Liver (tissue), 9 donors: Measurements from ENCODE around the gene CDK13. TPM values are rescaled to one million over a fixed set of nuclear protein-coding genes. Genes with fewer than 3 reads are reported as not detected.

Experiments used
- DNase-seq: peaks from one replicate; pipeline ENCODE4 v3.0.0-alpha.2; 2017; ENCODE audit warnings: low spot score
- H3K27ac ChIP-seq, 2 donors: one replicate each; pipeline ENCODE4 v1.7.0; 2013; ENCODE audit warnings: inconsistent platforms in 2 of 2, low read length in 2 of 2, control low read depth in 1 of 2, low read depth in 1 of 2, mild to moderate bottlenecking in 1 of 2
- H3K27me3 ChIP-seq, 4 donors: one replicate each; pipeline versions ENCODE4 v1.6.1 to v1.7.0; 2013; ENCODE audit warnings: low read length in 3 of 4, inconsistent platforms in 1 of 4, mild to moderate bottlenecking in 1 of 4, moderate library complexity in 1 of 4; ENCODE audit not compliant: control insufficient read depth in 4 of 4, insufficient read depth in 4 of 4
- H3K36me3 ChIP-seq, 4 donors: one replicate each; pipeline versions ENCODE4 v1.6.1 to v1.7.0; 2013; ENCODE audit warnings: low read length in 3 of 4, mild to moderate bottlenecking in 3 of 4, low read depth in 1 of 4, moderate library complexity in 1 of 4; ENCODE audit not compliant: control insufficient read depth in 4 of 4, insufficient read depth in 3 of 4
- H3K4me1 ChIP-seq, 4 donors: one replicate each; pipeline versions ENCODE4 v1.6.1 to v1.7.0; 2013; ENCODE audit warnings: low read length in 3 of 4, mild to moderate bottlenecking in 3 of 4, moderate library complexity in 1 of 4; ENCODE audit not compliant: control insufficient read depth in 4 of 4, insufficient read depth in 4 of 4
- H3K4me3 ChIP-seq, 3 donors: one replicate each; pipeline versions ENCODE4 v1.6.1 to v1.7.0; 2013; ENCODE audit warnings: low read length in 3 of 3, control low read depth in 1 of 3, low read depth in 1 of 3, mild to moderate bottlenecking in 1 of 3
- H3K9ac ChIP-seq, 2 donors: one replicate each; pipeline ENCODE4 v1.7.0; 2013; ENCODE audit warnings: low read length in 2 of 2, mild to moderate bottlenecking in 2 of 2, moderate library complexity in 2 of 2, control low read depth in 1 of 2, low read depth in 1 of 2
- H3K9me3 ChIP-seq, 4 donors: one replicate each; pipeline versions ENCODE4 v1.6.1 to v1.7.0; 2013; ENCODE audit warnings: low read length in 3 of 4; ENCODE audit not compliant: control insufficient read depth in 4 of 4
- EGR1 ChIP-seq, 2 donors: IDR thresholded peaks; 2 replicates each; pipeline ENCODE4 v1.6.1; 2016 to 2018; ENCODE audit warnings: antibody characterized with exemption in 2 of 2, low read depth in 2 of 2
- FOXA1 ChIP-seq: IDR thresholded peaks from 2 replicates; pipeline ENCODE4 v1.6.1; 2016; ENCODE audit warnings: antibody characterized with exemption
- FOXA2 ChIP-seq: IDR thresholded peaks from 2 replicates; pipeline ENCODE4 v1.6.1; 2016; ENCODE audit warnings: antibody characterized with exemption
- GABPA ChIP-seq, 2 donors: IDR thresholded peaks in 1 of 2; conservative IDR thresholded peaks in 1 of 2; 2 replicates each; pipeline ENCODE4 v1.6.1; 2016; ENCODE audit warnings: antibody characterized with exemption in 2 of 2, mild to moderate bottlenecking in 1 of 2, moderate library complexity in 1 of 2
- HNF4A ChIP-seq, 2 donors: conservative IDR thresholded peaks; 2 replicates each; pipeline ENCODE4 v1.6.1; 2016; ENCODE audit warnings: antibody characterized with exemption in 2 of 2, mild to moderate bottlenecking in 2 of 2
- HNF4G ChIP-seq: IDR thresholded peaks from 2 replicates; pipeline ENCODE4 v1.6.1; 2016; ENCODE audit warnings: antibody characterized with exemption
- JUND ChIP-seq, 2 donors: IDR thresholded peaks; 2 replicates each; pipeline ENCODE4 v1.6.1; 2016; ENCODE audit warnings: antibody characterized with exemption in 2 of 2
- NR2F2 ChIP-seq: IDR thresholded peaks from 2 replicates; pipeline ENCODE4 v1.6.1; 2016; ENCODE audit warnings: antibody characterized with exemption
- RAD21 ChIP-seq, 2 donors: IDR thresholded peaks; 2 replicates each; pipeline ENCODE4 v1.6.1; 2016; ENCODE audit warnings: antibody characterized with exemption in 2 of 2, mild to moderate bottlenecking in 2 of 2
- RXRA ChIP-seq, 2 donors: IDR thresholded peaks; 2 replicates each; pipeline ENCODE4 v1.6.1; 2017 to 2018; ENCODE audit warnings: antibody characterized with exemption in 2 of 2, mild to moderate bottlenecking in 1 of 2
- SP1 ChIP-seq: IDR thresholded peaks from 2 replicates; pipeline ENCODE4 v1.6.1; 2018; ENCODE audit warnings: antibody characterized with exemption, mild to moderate bottlenecking
- TAF1 ChIP-seq: conservative IDR thresholded peaks from 2 replicates; pipeline ENCODE4 v1.6.1; 2016; ENCODE audit warnings: antibody characterized with exemption, mild to moderate bottlenecking
- YY1 ChIP-seq: IDR thresholded peaks from 2 replicates; pipeline ENCODE4 v1.6.1; 2016; ENCODE audit warnings: antibody characterized with exemption, mild to moderate bottlenecking
- WGBS: extraction: QIAGEN DNeasy Blood & Tissue Kit; methylation state at CpG from one replicate; pipeline ENCODE4 v1.1.7; 2013; 5-methylcytosine and 5-hydroxymethylcytosine counted together
- polyA plus RNA-seq, 2 donors: library from polyadenylated mRNA; stranded (reverse) in 1 of 2; unstranded in 1 of 2; fragments of 200-250 nt in 1 of 2; fragments of >200 nt in 1 of 2; fragmentation: Nextera tagmentation in 1 of 2; extraction: Ambion mirVana in 1 of 2; gene quantifications; one replicate each; pipeline versions ENCODE4 v1.2.1 to v1.2.3, GENCODE V29; 2013 to 2015
- total RNA-seq, 2 donors: library from RNA; depleted of rRNA; stranded (reverse); fragments of >200 nt; gene quantifications; one replicate each; pipeline ENCODE4 v1.2.3, GENCODE V29; 2014
- TF ChIP-seq, protein P1 (sequence below): IDR thresholded peaks from 2 replicates; pipeline ENCODE4 v1.6.1; 2016; ENCODE audit warnings: antibody characterized with exemption
- TF ChIP-seq, protein P2 (sequence below): IDR thresholded peaks from 2 replicates; pipeline ENCODE4 v1.6.1; 2016; ENCODE audit warnings: antibody characterized with exemption
- TF ChIP-seq, protein P3 (sequence below): IDR thresholded peaks from 2 replicates; pipeline ENCODE4 v1.6.1; 2016; ENCODE audit warnings: antibody characterized with exemption
- TF ChIP-seq, protein P4 (sequence below): IDR thresholded peaks from 2 replicates; pipeline ENCODE4 v1.6.1; 2016; ENCODE audit warnings: antibody characterized with exemption, mild to moderate bottlenecking
- TF ChIP-seq, protein P5 (sequence below): fragments of 150-350 bp; IDR thresholded peaks from 2 replicates; pipeline ENCODE4 v1.5.1; 2017; ENCODE audit warnings: improper control_type of control experiment, low read depth, low read length; ENCODE audit not compliant: missing input control
- donor health status: healthy.
- donor health status: healthy.
- donor health status: healthy.
- donor health status: healthy.
- donor health status: healthy.

The CDK13 gene
- total and polyA plus RNA-seq, 4 donors: 8.8 to 51.1 (median 23.2) TPM

DNA sequence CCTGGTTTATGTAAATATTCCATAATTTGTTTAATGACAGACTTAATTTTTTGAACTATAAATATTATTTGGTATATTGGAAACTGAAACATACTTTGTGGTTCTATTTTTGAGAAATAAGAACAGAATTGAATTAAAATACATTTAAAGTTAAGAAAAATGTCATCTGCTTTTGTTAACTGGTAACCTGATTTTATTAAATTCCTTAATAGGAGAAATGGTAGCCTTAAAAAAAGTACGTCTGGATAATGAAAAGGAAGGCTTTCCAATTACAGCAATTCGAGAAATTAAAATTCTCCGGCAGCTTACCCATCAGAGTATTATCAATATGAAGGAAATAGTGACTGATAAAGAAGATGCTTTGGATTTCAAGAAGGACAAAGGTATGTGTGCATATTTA lies 51.6 kb downstream of the CDK13 start:
- TF ChIP-seq RAD21 (IDR thresholded peaks at IDR 0.05) (no peak), TAF1 (no peak), HNF4A (conservative IDR thresholded peaks at IDR 0.05) (no peak), SP1 (no peak), RXRA (IDR thresholded peaks at IDR 0.05) (no peak), FOXA2 (no peak), EGR1 (IDR thresholded peaks at IDR 0.05; ENCODE audit: low read depth in 2 of 2) (no peak), JUND (IDR thresholded peaks at IDR 0.05) (no peak), YY1 (no peak), HNF4G (no peak), GABPA (IDR thresholded peaks at IDR 0.05 in 1 of 2, conservative IDR thresholded peaks at IDR 0.05 in 1 of 2) (no peak), FOXA1 (no peak), NR2F2 (no peak)
- TF ChIP-seq, protein P1, sequence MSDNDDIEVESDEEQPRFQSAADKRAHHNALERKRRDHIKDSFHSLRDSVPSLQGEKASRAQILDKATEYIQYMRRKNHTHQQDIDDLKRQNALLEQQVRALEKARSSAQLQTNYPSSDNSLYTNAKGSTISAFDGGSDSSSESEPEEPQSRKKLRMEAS: no peak
- TF ChIP-seq, protein P2, sequence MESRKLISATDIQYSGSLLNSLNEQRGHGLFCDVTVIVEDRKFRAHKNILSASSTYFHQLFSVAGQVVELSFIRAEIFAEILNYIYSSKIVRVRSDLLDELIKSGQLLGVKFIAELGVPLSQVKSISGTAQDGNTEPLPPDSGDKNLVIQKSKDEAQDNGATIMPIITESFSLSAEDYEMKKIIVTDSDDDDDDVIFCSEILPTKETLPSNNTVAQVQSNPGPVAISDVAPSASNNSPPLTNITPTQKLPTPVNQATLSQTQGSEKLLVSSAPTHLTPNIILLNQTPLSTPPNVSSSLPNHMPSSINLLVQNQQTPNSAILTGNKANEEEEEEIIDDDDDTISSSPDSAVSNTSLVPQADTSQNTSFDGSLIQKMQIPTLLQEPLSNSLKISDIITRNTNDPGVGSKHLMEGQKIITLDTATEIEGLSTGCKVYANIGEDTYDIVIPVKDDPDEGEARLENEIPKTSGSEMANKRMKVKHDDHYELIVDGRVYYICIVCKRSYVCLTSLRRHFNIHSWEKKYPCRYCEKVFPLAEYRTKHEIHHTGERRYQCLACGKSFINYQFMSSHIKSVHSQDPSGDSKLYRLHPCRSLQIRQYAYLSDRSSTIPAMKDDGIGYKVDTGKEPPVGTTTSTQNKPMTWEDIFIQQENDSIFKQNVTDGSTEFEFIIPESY: no peak
- TF ChIP-seq, protein P3, sequence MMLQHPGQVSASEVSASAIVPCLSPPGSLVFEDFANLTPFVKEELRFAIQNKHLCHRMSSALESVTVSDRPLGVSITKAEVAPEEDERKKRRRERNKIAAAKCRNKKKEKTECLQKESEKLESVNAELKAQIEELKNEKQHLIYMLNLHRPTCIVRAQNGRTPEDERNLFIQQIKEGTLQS: no peak
- TF ChIP-seq, protein P4, sequence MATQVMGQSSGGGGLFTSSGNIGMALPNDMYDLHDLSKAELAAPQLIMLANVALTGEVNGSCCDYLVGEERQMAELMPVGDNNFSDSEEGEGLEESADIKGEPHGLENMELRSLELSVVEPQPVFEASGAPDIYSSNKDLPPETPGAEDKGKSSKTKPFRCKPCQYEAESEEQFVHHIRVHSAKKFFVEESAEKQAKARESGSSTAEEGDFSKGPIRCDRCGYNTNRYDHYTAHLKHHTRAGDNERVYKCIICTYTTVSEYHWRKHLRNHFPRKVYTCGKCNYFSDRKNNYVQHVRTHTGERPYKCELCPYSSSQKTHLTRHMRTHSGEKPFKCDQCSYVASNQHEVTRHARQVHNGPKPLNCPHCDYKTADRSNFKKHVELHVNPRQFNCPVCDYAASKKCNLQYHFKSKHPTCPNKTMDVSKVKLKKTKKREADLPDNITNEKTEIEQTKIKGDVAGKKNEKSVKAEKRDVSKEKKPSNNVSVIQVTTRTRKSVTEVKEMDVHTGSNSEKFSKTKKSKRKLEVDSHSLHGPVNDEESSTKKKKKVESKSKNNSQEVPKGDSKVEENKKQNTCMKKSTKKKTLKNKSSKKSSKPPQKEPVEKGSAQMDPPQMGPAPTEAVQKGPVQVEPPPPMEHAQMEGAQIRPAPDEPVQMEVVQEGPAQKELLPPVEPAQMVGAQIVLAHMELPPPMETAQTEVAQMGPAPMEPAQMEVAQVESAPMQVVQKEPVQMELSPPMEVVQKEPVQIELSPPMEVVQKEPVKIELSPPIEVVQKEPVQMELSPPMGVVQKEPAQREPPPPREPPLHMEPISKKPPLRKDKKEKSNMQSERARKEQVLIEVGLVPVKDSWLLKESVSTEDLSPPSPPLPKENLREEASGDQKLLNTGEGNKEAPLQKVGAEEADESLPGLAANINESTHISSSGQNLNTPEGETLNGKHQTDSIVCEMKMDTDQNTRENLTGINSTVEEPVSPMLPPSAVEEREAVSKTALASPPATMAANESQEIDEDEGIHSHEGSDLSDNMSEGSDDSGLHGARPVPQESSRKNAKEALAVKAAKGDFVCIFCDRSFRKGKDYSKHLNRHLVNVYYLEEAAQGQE: no peak
- TF ChIP-seq, protein P5, sequence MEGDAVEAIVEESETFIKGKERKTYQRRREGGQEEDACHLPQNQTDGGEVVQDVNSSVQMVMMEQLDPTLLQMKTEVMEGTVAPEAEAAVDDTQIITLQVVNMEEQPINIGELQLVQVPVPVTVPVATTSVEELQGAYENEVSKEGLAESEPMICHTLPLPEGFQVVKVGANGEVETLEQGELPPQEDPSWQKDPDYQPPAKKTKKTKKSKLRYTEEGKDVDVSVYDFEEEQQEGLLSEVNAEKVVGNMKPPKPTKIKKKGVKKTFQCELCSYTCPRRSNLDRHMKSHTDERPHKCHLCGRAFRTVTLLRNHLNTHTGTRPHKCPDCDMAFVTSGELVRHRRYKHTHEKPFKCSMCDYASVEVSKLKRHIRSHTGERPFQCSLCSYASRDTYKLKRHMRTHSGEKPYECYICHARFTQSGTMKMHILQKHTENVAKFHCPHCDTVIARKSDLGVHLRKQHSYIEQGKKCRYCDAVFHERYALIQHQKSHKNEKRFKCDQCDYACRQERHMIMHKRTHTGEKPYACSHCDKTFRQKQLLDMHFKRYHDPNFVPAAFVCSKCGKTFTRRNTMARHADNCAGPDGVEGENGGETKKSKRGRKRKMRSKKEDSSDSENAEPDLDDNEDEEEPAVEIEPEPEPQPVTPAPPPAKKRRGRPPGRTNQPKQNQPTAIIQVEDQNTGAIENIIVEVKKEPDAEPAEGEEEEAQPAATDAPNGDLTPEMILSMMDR: no peak
- Histone ChIP-seq H3K4me1 (no peaks in the 10 kb centered on the region), H3K27me3 (no peaks in the 10 kb centered on the region), H3K36me3 (peaks cover 0 to 9% (median 4%) of the 10 kb centered on the region in 4 donors), H3K4me3 (no peak overlapping the region), H3K9me3 (no peaks in the 10 kb centered on the region), H3K27ac (no peak overlapping the region), H3K9ac (no peak overlapping the region)
- WGBS: 96% methylated on average over 3 of the region's 3 CpGs
- DNase-seq: no peak
